Activated naive CD8-positive, alpha-beta T cell treated with anti-CD3 and anti-CD28 coated beads, Interleukin-2, amount 10 ng/mL, durations not matched to agents 7 days and 5 days (primary cell): Measurements from ENCODE around the gene ZNF407. TPM values are rescaled to one million over a fixed set of nuclear protein-coding genes. Genes with fewer than 3 reads are reported as not detected.

Experiments
- ATAC-seq: fragments of 150-1000 bp; cut with Tn5 transposase; one replicate; pipeline ENCODE4 v1.10.0; 2021; ENCODE audit warnings: low read depth, moderate library complexity
- POLR2A ChIA-PET: fragments of 350-600 bp; sonication (Branson Sonifier 250); formaldehyde crosslinking; loops from one replicate; lab custom pipeline; 2021; ENCODE audit warnings: antibody characterized with exemption; lab: Charles Lee
- DNase-seq: peaks from one replicate; pipeline ENCODE4 v3.0.0; 2021
- H3K27ac Mint-ChIP-seq: one replicate; pipeline ENCODE4 v1.8.0; 2022; ENCODE audit warnings: mild to moderate bottlenecking, mixed read lengths
- H3K27me3 Mint-ChIP-seq: one replicate; pipeline ENCODE4 v1.8.0; 2022; ENCODE audit warnings: mild to moderate bottlenecking, moderate library complexity, mixed read lengths
- H3K36me3 Mint-ChIP-seq: one replicate; pipeline ENCODE4 v1.8.0; 2021; ENCODE audit warnings: mild to moderate bottlenecking, mixed read lengths
- H3K4me1 Mint-ChIP-seq: one replicate; pipeline ENCODE4 v1.8.0; 2021; ENCODE audit warnings: mixed read lengths
- H3K4me3 Mint-ChIP-seq: one replicate; pipeline ENCODE4 v1.8.0; 2022; ENCODE audit warnings: mild to moderate bottlenecking, moderate library complexity, mixed read lengths
- H3K9me3 Mint-ChIP-seq: one replicate; pipeline ENCODE4 v1.8.0; 2021; ENCODE audit warnings: mixed read lengths
- total RNA-seq, 2 experiments: library from RNA; stranded (reverse); gene quantifications; one replicate each; pipeline ENCODE4 v1.2.3, GENCODE V29; 2021

ZNF407 gene
- total RNA-seq, 2 experiments from 2014 or later: 16.9 to 17.1 TPM

GRCh38 chr18:75008186-75008585, 410.5 kb downstream of the ZNF407 start:
- no peaks in the 10 kb centered on the region for H3K27me3 Mint-ChIP-seq
- no peak overlapping the region for H3K4me3 Mint-ChIP-seq
- no peak for ATAC-seq
- no peak for DNase-seq
- POLR2A ChIA-PET: no interaction called here
- no peaks in the 10 kb centered on the region for H3K9me3 Mint-ChIP-seq
- peaks cover 2% of the 10 kb centered on the region for H3K36me3 Mint-ChIP-seq
- H3K4me1 Mint-ChIP-seq: no peaks in the 10 kb centered on the region
- H3K27ac Mint-ChIP-seq: no peak overlapping the region

DNA sequence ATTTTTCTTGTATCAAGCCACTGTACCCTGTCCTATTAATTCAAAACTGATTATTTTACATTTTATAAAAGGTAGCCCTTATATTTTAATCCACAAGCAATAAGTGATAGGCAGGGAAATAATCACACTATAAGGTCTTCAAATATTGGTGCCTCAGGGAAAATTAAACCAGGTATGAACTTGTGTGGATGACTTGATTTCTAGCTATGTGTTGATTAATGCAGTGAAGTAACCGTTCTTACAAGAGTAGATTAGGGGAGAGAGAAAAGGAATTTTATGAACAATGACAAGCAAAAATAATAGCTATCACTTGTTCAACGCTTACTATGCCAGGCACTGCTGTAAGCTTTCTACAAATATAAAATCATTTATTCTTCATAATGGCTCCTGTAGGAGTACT, 411.6 kb downstream of the ZNF407 start:
- no peaks in the 10 kb centered on the region for H3K4me1 Mint-ChIP-seq
- no peaks in the 10 kb centered on the region for H3K9me3 Mint-ChIP-seq
- H3K4me3 Mint-ChIP-seq: no peak overlapping the region
- POLR2A ChIA-PET: no interaction called here
- ATAC-seq (no peak), DNase-seq (no peak)
- peaks cover 2% of the 10 kb centered on the region for H3K36me3 Mint-ChIP-seq
- no peaks in the 10 kb centered on the region for H3K27me3 Mint-ChIP-seq
- H3K27ac Mint-ChIP-seq: no peak overlapping the region

- Mint-ChIP-seq H3K27me3 (no peaks in the 10 kb centered on the region), H3K4me1 (no peaks in the 10 kb centered on the region), H3K36me3 (peaks cover 2% of the 10 kb centered on the region), H3K9me3 (no peaks in the 10 kb centered on the region), H3K4me3 (no peak overlapping the region), H3K27ac (no peak overlapping the region)
- no peak for DNase-seq
- POLR2A ChIA-PET: no interaction called here
- no peak for ATAC-seq
Measured at GRCh38 chr18:75009878-75010277, 412.2 kb downstream of the ZNF407 start.

DNA sequence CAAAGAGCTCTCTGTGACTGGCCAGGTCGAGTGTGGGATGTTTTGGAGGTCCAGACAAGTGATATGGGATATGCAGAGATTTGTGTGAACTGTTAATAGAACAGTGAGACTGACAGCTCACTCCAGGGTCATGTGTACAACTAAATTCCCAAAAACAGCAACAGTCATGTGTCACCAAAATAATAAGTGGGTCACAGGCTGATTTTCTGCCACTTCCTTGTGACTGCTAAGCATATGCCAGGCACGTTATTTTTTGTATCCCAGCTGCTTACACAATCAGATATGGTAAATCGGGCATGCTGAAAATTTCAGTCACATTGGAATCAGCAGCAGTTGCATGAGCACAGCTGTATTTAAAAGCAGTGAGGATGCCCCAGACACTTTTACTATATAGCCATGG, 412.6 kb downstream of the ZNF407 start:
- no peaks in the 10 kb centered on the region for H3K4me1 Mint-ChIP-seq
- no peak for DNase-seq
- no peaks in the 10 kb centered on the region for H3K27me3 Mint-ChIP-seq
- peaks cover 2% of the 10 kb centered on the region for H3K36me3 Mint-ChIP-seq
- POLR2A ChIA-PET: no interaction called here
- H3K4me3 Mint-ChIP-seq: no peak overlapping the region
- H3K27ac Mint-ChIP-seq: no peak overlapping the region
- H3K9me3 Mint-ChIP-seq: no peaks in the 10 kb centered on the region
- no peak for ATAC-seq

DNA sequence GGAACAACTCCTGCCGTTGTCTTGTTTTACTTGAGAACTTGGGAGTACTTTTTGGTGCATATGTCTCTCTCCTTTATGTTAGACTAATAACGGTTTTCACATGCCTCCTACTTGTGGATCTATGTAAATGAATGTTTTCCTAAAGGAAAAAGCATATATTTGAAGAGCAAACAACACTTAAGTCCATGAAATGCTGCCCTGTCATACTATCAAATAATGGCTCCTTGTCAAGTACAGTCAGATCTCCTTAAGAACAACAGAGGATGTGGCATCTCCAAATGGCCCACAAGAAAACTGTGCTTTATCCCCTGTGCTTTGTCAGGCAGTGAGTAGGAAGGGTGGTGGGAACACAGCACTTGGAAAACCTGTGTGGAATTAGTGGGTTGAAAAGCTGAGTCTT, 413.0 kb downstream of the ZNF407 start:
- ATAC-seq: no peak
- H3K4me1 Mint-ChIP-seq: no peaks in the 10 kb centered on the region

GRCh38 chr18:75016025-75016717, 418.5 kb downstream of the ZNF407 start:
- DNase-seq: no peak
- H3K9me3 Mint-ChIP-seq: no peaks in the 10 kb centered on the region
- POLR2A ChIA-PET: no interaction called here
- no peaks in the 10 kb centered on the region for H3K27me3 Mint-ChIP-seq
- ATAC-seq: no peak
- no peak overlapping the region for H3K4me3 Mint-ChIP-seq
- no peaks in the 10 kb centered on the region for H3K4me1 Mint-ChIP-seq
- H3K27ac Mint-ChIP-seq: no peak overlapping the region
- H3K36me3 Mint-ChIP-seq: no peaks in the 10 kb centered on the region

More for the DNA sequence above, 413.0 kb downstream of the ZNF407 start:
- Mint-ChIP-seq H3K27ac (no peak overlapping the region), H3K4me3 (no peak overlapping the region), H3K9me3 (no peaks in the 10 kb centered on the region), H3K27me3 (no peaks in the 10 kb centered on the region), H3K36me3 (peaks cover 2% of the 10 kb centered on the region)
- DNase-seq: no peak
- POLR2A ChIA-PET: no interaction called here

GRCh38 chr18:75023473-75023872, 425.8 kb downstream of the ZNF407 start:
- Mint-ChIP-seq H3K27ac (no peak overlapping the region), H3K36me3 (no peaks in the 10 kb centered on the region), H3K4me3 (no peak overlapping the region), H3K27me3 (no peaks in the 10 kb centered on the region), H3K4me1 (peaks cover 2% of the 10 kb centered on the region), H3K9me3 (peaks cover 6% of the 10 kb centered on the region)
- no peak for DNase-seq
- POLR2A ChIA-PET: no interaction called here
- no peak for ATAC-seq

GRCh38 chr18:75024871-75025270, 427.2 kb downstream of the ZNF407 start:
- H3K4me3 Mint-ChIP-seq: no peak overlapping the region
- peaks cover 7% of the 10 kb centered on the region for H3K36me3 Mint-ChIP-seq
- DNase-seq (no peak), ATAC-seq (no peak)
- POLR2A ChIA-PET: no interaction called here
- H3K9me3 Mint-ChIP-seq: peaks cover 15% of the 10 kb centered on the region
- peaks cover 6% of the 10 kb centered on the region for H3K4me1 Mint-ChIP-seq
- no peaks in the 10 kb centered on the region for H3K27me3 Mint-ChIP-seq
- no peak overlapping the region for H3K27ac Mint-ChIP-seq

GRCh38 chr18:75025573-75025972, 427.9 kb downstream of the ZNF407 start:
- DNase-seq (no peak), ATAC-seq (no peak)
- Mint-ChIP-seq H3K36me3 (peaks cover 9% of the 10 kb centered on the region), H3K4me1 (peaks cover 6% of the 10 kb centered on the region), H3K27ac (no peak overlapping the region), H3K9me3 (peaks cover 15% of the 10 kb centered on the region), H3K27me3 (no peaks in the 10 kb centered on the region), H3K4me3 (no peak overlapping the region)
- POLR2A ChIA-PET: no interaction called here

DNA sequence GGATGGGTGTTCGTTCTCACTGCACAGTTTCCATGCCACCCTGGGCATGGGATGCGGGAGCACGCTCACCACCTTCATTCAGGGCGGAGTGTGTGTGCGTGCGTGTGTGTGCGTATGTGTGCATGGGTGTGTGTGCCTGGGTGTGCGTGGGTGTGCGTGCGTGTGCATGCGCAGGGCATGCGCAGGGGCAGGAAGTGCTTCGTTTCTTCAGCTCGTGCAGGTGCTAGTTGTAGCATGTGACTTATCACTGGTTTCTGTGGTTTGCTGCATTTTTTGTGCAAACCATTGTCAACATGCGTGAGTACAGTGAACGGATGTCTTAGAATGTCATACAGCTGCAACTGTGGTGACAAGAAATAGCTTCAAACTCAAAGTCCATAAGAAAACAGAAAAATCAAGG, 431.8 kb downstream of the ZNF407 start:
- no peak overlapping the region for H3K4me3 Mint-ChIP-seq
- no peak for ATAC-seq
- no peak overlapping the region for H3K27ac Mint-ChIP-seq

GRCh38 chr18:75031717-75032317, 434.1 kb downstream of the ZNF407 start:
- no peak for ATAC-seq
- POLR2A ChIA-PET: no interaction called here

More for the DNA sequence above, 431.8 kb downstream of the ZNF407 start:
- Mint-ChIP-seq H3K36me3 (peaks cover 9% of the 10 kb centered on the region), H3K27me3 (no peaks in the 10 kb centered on the region), H3K9me3 (peaks cover 15% of the 10 kb centered on the region), H3K4me1 (peaks cover 6% of the 10 kb centered on the region)
- no peak for DNase-seq
- POLR2A ChIA-PET: interaction anchor here (1.0 kb wide), 1 partner anchor 42 kb away, joined by 3 read pairs; no protein-coding TSS in a partner anchor

DNA sequence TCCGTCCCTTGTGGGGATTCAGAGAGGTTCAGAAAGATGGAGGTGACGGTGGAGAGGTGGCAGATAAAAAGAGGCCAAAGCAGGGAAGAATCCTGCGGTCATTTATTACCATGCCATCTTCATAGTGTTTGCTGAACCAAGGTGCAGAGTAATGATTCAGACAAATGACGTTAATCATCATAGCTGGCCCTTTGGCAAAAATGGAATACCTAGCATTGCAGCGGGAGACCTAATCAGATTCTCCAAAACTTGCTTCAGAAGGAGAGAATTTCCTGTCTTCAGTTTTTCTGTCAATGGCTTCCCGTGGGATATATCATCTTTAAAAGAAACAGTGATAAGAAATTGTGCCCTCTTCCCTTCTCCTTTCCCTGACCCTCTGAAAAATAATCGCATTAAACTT, 435.8 kb downstream of the ZNF407 start:
- Mint-ChIP-seq H3K36me3 (peaks cover 9% of the 10 kb centered on the region), H3K9me3 (peaks cover 8% of the 10 kb centered on the region), H3K4me1 (peaks cover 4% of the 10 kb centered on the region), H3K27ac (no peak overlapping the region), H3K27me3 (no peaks in the 10 kb centered on the region), H3K4me3 (no peak overlapping the region)
- POLR2A ChIA-PET: no interaction called here
- ATAC-seq (no peak), DNase-seq (no peak)

More at GRCh38 chr18:75031717-75032317, 434.1 kb downstream of the ZNF407 start:
- peaks cover 12% of the 10 kb centered on the region for H3K9me3 Mint-ChIP-seq
- no peak overlapping the region for H3K27ac Mint-ChIP-seq
- peaks cover 4% of the 10 kb centered on the region for H3K4me1 Mint-ChIP-seq
- H3K36me3 Mint-ChIP-seq: peaks cover 9% of the 10 kb centered on the region
- DNase-seq: no peak
- H3K4me3 Mint-ChIP-seq: no peak overlapping the region
- no peaks in the 10 kb centered on the region for H3K27me3 Mint-ChIP-seq

DNA sequence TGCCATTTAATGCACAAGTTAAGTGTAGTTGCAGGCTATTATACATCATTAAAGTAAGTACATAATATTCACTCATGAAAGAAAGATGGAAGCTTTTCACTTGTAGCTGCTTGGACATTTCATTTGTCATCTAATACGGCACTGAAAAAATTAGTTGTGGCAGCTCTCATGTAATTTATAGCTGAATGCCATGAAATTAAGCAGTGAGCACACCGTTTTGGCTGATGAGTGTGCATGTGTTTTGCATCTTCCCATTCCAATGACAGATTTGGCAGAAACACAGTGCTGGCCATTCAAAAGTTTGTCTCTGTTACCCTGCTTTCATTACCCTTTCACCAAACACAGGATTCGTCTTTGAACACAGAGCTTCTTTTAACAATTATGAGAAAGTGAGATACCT, 437.3 kb downstream of the ZNF407 start:
- H3K36me3 Mint-ChIP-seq: peaks cover under 1% of the 10 kb centered on the region
- no peaks in the 10 kb centered on the region for H3K27me3 Mint-ChIP-seq
- no peak overlapping the region for H3K27ac Mint-ChIP-seq
- no peak overlapping the region for H3K4me3 Mint-ChIP-seq
- no peak for DNase-seq
- POLR2A ChIA-PET: no interaction called here
- H3K4me1 Mint-ChIP-seq: no peaks in the 10 kb centered on the region
- no peak for ATAC-seq
- H3K9me3 Mint-ChIP-seq: no peaks in the 10 kb centered on the region

- DNase-seq (no peak), ATAC-seq (no peak)
- H3K4me3 Mint-ChIP-seq: no peak overlapping the region
- no peak overlapping the region for H3K27ac Mint-ChIP-seq
- no peaks in the 10 kb centered on the region for H3K27me3 Mint-ChIP-seq
- no peaks in the 10 kb centered on the region for H3K9me3 Mint-ChIP-seq
- no peaks in the 10 kb centered on the region for H3K36me3 Mint-ChIP-seq
- POLR2A ChIA-PET: no interaction called here
- H3K4me1 Mint-ChIP-seq: no peaks in the 10 kb centered on the region
Measured at GRCh38 chr18:75035928-75036327, 438.3 kb downstream of the ZNF407 start.
